Keratinocyte (primary cell): ENCODE measurements around the gene C21orf58.

Experiments used
- CTCF ChIP-seq, 3 experiments: IDR thresholded peaks in 1 of 3; conservative IDR thresholded peaks in 1 of 3; optimal IDR thresholded peaks in 1 of 3; 2 replicates in 2 of 3; 3 replicates in 1 of 3; pipeline versions ENCODE3 to v1.5.1; 2011; ENCODE audit warnings: low read length in 3 of 3, mild to moderate bottlenecking in 3 of 3, moderate library complexity in 2 of 3, control low read depth in 1 of 3, inconsistent platforms in 1 of 3; ENCODE audit not compliant: insufficient read depth in 2 of 3; ENCODE audit errors: extremely low read depth in 1 of 3
- EZH2 ChIP-seq: IDR thresholded peaks from one replicate; pipeline ENCODE4 v1.6.1; 2012; ENCODE audit warnings: inconsistent platforms, mild to moderate bottlenecking, low read length, moderate library complexity

DNA sequence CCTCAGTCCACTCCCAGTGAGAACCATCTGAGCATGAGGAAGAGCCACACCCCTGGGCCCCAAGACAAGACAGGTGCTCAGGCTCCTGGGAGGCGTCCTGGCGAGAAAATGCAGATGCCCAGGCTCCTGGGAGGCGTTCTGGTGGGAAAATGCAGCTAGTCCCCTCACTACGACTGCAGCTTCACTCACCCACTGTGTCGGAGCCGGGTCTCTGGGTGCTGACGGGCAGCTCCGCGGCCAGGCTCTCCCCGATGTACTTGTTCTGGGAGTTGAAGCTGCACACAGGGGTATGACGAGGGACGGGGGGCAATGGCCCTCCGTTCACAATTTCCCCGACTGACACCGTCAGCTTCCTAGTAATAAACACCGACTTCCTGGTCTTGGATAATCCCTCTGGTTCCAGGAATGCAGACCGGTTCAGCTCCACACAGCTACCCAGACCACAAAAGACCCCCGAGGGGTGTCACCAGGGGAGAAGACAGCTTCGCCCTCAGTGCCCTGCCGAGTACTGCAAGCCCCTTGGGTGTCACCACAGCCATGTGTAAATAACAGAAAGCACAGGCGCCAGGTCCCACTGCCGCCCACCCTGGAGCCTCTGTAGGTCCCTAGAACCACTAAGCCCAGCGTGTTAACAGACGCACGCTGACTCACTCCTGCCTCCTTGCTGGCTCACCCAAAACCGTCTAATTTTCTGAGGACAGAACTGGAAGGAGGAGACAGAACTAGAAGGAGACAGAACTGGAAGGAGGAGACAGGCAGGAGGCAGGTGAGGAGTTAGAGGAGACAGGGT lies 57.7 kb downstream of the C21orf58 start:
- TF ChIP-seq CTCF (optimal IDR thresholded peaks at IDR 0.05 in 1 of 3, IDR thresholded peaks at IDR 0.05 in 1 of 3, conservative IDR thresholded peaks at IDR 0.05 in 1 of 3; ENCODE audit: extremely low read depth in 1 of 3, insufficient read depth in 2 of 3, low read length in 3 of 3) (no peak), EZH2 (no peak)
